K562 (cell line): ENCODE results near the gene CELA3B. TPM values are rescaled to one million over a fixed set of nuclear protein-coding genes. Genes with fewer than 3 reads are reported as not detected.

ENCODE experiments used
- CEBPG ChIP-seq, 3 experiments: fragments of 200-800 bp in 1 of 3; sonication (Bioruptor generic) in 1 of 3; sonication (generic) in 1 of 3; formaldehyde crosslinking in 1 of 3; IDR thresholded peaks in 2 of 3; conservative IDR thresholded peaks in 1 of 3; 2 replicates each; pipeline versions ENCODE4 v1.6.1 to v1.8.0; 2016 to 2022; ENCODE audit warnings: missing compliant biosample characterization in 2 of 3, missing genetic modification characterization in 2 of 3, mild to moderate bottlenecking in 1 of 3, missing genetic modification reagents in 1 of 3
- DACH1 ChIP-seq: fragments of 450-650 bp; IDR thresholded peaks from 2 replicates; pipeline ENCODE4 v1.6.1; 2018; ENCODE audit not compliant: partially characterized antibody
- DIDO1 ChIP-seq: fragments of 450-650 bp; IDR thresholded peaks from 2 replicates; pipeline ENCODE4 v1.6.1; 2016; ENCODE audit warnings: low read depth, missing biosample characterization, missing genetic modification characterization
- ETV6 ChIP-seq, 3 experiments: fragments of 150-350 bp in 1 of 3; sonication (generic) in 1 of 3; formaldehyde crosslinking in 1 of 3; IDR thresholded peaks; 2 replicates each; pipeline versions ENCODE4 v1.6.1 to v1.8.0; 2014 to 2022; ENCODE audit warnings: borderline replicate concordance in 2 of 3, low read depth in 2 of 3, antibody characterized with exemption in 1 of 3, low read length in 1 of 3, mild to moderate bottlenecking in 1 of 3, missing genetic modification reagents in 1 of 3
- FOXM1 ChIP-seq, 2 experiments: fragments of 450-650 bp in 1 of 2; sonication (generic) in 1 of 2; formaldehyde crosslinking in 1 of 2; IDR thresholded peaks; 2 replicates each; pipeline versions ENCODE4 v1.6.1 to v1.9.0; 2017 to 2022; ENCODE audit warnings: low read depth in 2 of 2, mild to moderate bottlenecking in 2 of 2, missing genetic modification reagents in 1 of 2, moderate library complexity in 1 of 2
- HEY1 ChIP-seq: fragments of 250-450 bp; sonication (Bioruptor Pico); IDR thresholded peaks from 2 replicates; pipeline ENCODE4 v1.5.0; 2020; ENCODE audit warnings: mild to moderate bottlenecking, moderate library complexity, borderline replicate concordance
- ILF3 ChIP-seq: fragments of 450-650 bp; IDR thresholded peaks from 2 replicates; pipeline ENCODE4 v1.6.1; 2018; ENCODE audit warnings: antibody characterized with exemption, mild to moderate bottlenecking, moderate library complexity, borderline replicate concordance
- KAT2B ChIP-seq: IDR thresholded peaks from one replicate; pipeline ENCODE4 v1.6.1; 2012; ENCODE audit warnings: low read depth, mild to moderate bottlenecking, control low read depth, inconsistent platforms, low read length, moderate library complexity
- KHSRP ChIP-seq: fragments of 450-650 bp; IDR thresholded peaks from 2 replicates; pipeline ENCODE4 v1.6.1; 2017
- KLF1 ChIP-seq: fragments of 450-650 bp; IDR thresholded peaks from 2 replicates; pipeline ENCODE4 v1.6.1; 2016; ENCODE audit warnings: missing genetic modification characterization, missing compliant biosample characterization
- MTA2 ChIP-seq: fragments of 450-650 bp; IDR thresholded peaks from 2 replicates; pipeline ENCODE4 v1.6.1; 2016; ENCODE audit warnings: low read depth
- RFX7 ChIP-seq: fragments of 250-450 bp; sonication (Bioruptor Pico); IDR thresholded peaks from 2 replicates; pipeline ENCODE4 v1.5.1; 2021; ENCODE audit warnings: mild to moderate bottlenecking
- TBP ChIP-seq: optimal IDR thresholded peaks from 2 replicates; pipeline ENCODE3; 2011; ENCODE audit warnings: low read depth, low read length, improper control_type of control experiment
- TOE1 ChIP-seq, 2 experiments: fragments of 450-650 bp in 1 of 2; sonication (generic) in 1 of 2; formaldehyde crosslinking in 1 of 2; IDR thresholded peaks; 2 replicates each; pipeline versions ENCODE4 v1.7.1 to v1.8.0; 2016 to 2022; ENCODE audit warnings: borderline replicate concordance in 2 of 2, mild to moderate bottlenecking in 2 of 2, antibody characterized with exemption in 1 of 2, inconsistent platforms in 1 of 2, low read depth in 1 of 2, missing genetic modification reagents in 1 of 2, moderate library complexity in 1 of 2
- ZNF146 ChIP-seq: IDR thresholded peaks from one replicate; pipeline ENCODE4 v1.6.1; 2018; ENCODE audit warnings: missing compliant biosample characterization; ENCODE audit not compliant: unreplicated experiment
- ZNF324 ChIP-seq: fragments of 250-450 bp; sonication (Bioruptor Pico); IDR thresholded peaks from 2 replicates; pipeline ENCODE4 v1.4.0; 2020; ENCODE audit warnings: mild to moderate bottlenecking
- ZNF408 ChIP-seq: fragments of 250-450 bp; sonication (Bioruptor Pico); IDR thresholded peaks from 2 replicates; pipeline ENCODE4 v1.4.0; 2020; ENCODE audit warnings: low read depth, mild to moderate bottlenecking, moderate library complexity
- ZNF57 ChIP-seq: fragments of 450-650 bp; formaldehyde crosslinking; IDR thresholded peaks from 2 replicates; pipeline ENCODE4 v1.4.0; 2020; ENCODE audit warnings: mild to moderate bottlenecking, moderate library complexity
- polyA plus RNA-seq, 8 experiments: library from polyadenylated mRNA; depleted of rRNA in 4 of 8; stranded (reverse) in 5 of 8; unstranded in 3 of 8; fragments of >200 nt; fragmentation: Nextera tagmentation in 2 of 8; fragmentation: Illumina TruSeq in 1 of 8; extraction: Ambion mirVana in 2 of 8; extraction: Trizol in 1 of 8; gene quantifications; 2 replicates each; pipeline versions ENCODE4 v1.2.1 to v1.2.3, GENCODE V29; 2011 to 2014; ENCODE audit warnings: inconsistent platforms in 1 of 8, missing spikeins in 1 of 8
- total RNA-seq, 7 experiments: library from RNA; depleted of rRNA in 6 of 7; stranded (reverse); fragments of >200 nt in 6 of 7; fragmentation: Illumina TruSeq in 2 of 7; extraction: Trizol in 2 of 7; gene quantifications; 2 replicates each; pipeline versions ENCODE4 v1.2.1 to v1.2.3, GENCODE V29; 2011 to 2021; ENCODE audit warnings: low replicate concordance in 1 of 7
- TF ChIP-seq, protein P1 (sequence below): sonication (generic); formaldehyde crosslinking; IDR thresholded peaks from 2 replicates; pipeline ENCODE4 v1.8.0; 2023; ENCODE audit warnings: mild to moderate bottlenecking, missing genetic modification reagents
- TF ChIP-seq, protein P2 (sequence below): fragments of 200-400 bp; formaldehyde crosslinking; IDR thresholded peaks from 2 replicates; pipeline ENCODE4 v1.6.1; 2017; ENCODE audit warnings: mild to moderate bottlenecking, low read depth, low read length, moderate library complexity

CELA3B gene
- total and polyA plus RNA-seq, 9 of the 15 experiments (the other 6 are each of a cell fraction or from before 2014, with no cell fraction given): 3.1 TPM; not detected in 8

DNA sequence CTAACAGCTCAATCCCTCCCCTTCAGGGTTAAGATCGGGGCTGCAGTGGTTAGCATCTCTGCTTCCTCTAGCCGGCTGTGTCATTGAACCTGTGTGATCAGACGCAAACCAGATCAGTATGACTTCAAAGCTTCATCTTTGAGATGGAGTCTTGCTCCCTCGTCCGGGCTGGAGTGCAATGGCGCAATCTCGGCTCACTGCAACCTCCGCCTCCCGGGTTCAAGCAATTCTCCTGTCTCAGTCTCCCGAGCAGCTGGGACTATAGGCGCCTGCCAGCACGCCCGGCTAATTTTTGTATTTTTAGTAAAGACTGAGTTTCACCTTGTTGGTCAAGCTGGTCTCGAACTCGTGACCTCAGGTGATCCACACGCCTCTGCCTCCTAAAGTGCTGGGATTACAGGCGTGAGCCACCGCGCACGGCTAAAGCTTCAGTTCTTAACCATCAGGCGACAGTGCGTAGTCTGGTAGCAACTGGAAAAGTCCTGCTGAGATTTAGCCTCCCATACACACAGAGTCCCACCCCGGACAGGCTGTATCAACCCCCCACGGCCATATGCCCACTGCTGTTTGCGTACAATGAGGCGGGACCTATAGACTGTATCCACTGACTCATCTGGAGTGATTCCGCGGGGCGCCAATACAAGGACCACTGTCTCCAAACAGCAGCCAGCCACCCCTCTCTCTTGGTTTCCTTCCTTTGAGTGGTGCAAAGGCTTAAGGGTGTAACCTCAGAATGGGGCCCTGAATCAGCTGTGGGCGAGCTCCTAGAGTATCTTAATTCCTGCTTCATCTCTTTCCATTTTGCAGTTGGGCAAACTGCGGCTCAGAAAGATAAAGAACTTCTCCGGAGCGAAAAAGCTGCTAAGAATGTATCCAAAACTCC lies 47.9 kb downstream of the CELA3B start (continued):
- no peak for TF ChIP-seq TBP
- TF ChIP-seq ILF3: no peak
- TF ChIP-seq HEY1 (CRISPR knock-in tag): no peak
- no peak for TF ChIP-seq KLF1 (tag)
- no peak for TF ChIP-seq ZNF324 (CRISPR knock-in tag)
- TF ChIP-seq ZNF57 (CRISPR knock-in tag): no peak
- TF ChIP-seq DACH1: peak; percentile 67
- TF ChIP-seq FOXM1 (IDR thresholded peaks at IDR 0.05; ENCODE audit: low read depth): 0 out of 2 replicates have a peak, but pooled peaks have one; percentile 49
- TF ChIP-seq FOXM1 (CRISPR knock-in tag; IDR thresholded peaks at IDR 0.05; ENCODE audit: low read depth): no peak
- no peak for TF ChIP-seq MTA2
- TF ChIP-seq KAT2B: no peak
- no peak for TF ChIP-seq DIDO1 (tag)
- TF ChIP-seq TOE1 (IDR thresholded peaks at IDR 0.05; ENCODE audit: borderline replicate concordance): peak; percentile 40; the same call in 1 of the 2 replicates
- TF ChIP-seq TOE1 (CRISPR knock-in tag; IDR thresholded peaks at IDR 0.05; ENCODE audit: borderline replicate concordance, low read depth): no peak
- no peak for TF ChIP-seq ZNF146 (CRISPR knock-in tag)
- peak; percentile 82 for TF ChIP-seq CEBPG (CRISPR knock-in tag; IDR thresholded peaks at IDR 0.05)
- TF ChIP-seq CEBPG (tag; conservative IDR thresholded peaks at IDR 0.05 in 1 of 2, IDR thresholded peaks at IDR 0.05 in 1 of 2): peak; percentile 79 to 89
- no peak for TF ChIP-seq ZNF408
- TF ChIP-seq, protein P1, sequence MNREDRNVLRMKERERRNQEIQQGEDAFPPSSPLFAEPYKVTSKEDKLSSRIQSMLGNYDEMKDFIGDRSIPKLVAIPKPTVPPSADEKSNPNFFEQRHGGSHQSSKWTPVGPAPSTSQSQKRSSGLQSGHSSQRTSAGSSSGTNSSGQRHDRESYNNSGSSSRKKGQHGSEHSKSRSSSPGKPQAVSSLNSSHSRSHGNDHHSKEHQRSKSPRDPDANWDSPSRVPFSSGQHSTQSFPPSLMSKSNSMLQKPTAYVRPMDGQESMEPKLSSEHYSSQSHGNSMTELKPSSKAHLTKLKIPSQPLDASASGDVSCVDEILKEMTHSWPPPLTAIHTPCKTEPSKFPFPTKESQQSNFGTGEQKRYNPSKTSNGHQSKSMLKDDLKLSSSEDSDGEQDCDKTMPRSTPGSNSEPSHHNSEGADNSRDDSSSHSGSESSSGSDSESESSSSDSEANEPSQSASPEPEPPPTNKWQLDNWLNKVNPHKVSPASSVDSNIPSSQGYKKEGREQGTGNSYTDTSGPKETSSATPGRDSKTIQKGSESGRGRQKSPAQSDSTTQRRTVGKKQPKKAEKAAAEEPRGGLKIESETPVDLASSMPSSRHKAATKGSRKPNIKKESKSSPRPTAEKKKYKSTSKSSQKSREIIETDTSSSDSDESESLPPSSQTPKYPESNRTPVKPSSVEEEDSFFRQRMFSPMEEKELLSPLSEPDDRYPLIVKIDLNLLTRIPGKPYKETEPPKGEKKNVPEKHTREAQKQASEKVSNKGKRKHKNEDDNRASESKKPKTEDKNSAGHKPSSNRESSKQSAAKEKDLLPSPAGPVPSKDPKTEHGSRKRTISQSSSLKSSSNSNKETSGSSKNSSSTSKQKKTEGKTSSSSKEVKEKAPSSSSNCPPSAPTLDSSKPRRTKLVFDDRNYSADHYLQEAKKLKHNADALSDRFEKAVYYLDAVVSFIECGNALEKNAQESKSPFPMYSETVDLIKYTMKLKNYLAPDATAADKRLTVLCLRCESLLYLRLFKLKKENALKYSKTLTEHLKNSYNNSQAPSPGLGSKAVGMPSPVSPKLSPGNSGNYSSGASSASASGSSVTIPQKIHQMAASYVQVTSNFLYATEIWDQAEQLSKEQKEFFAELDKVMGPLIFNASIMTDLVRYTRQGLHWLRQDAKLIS (CRISPR knock-in tag): no peak; the same call in 1 of the 2 replicates
- no peak for TF ChIP-seq KHSRP
- TF ChIP-seq ETV6 (IDR thresholded peaks at IDR 0.05; ENCODE audit: borderline replicate concordance in 1 of 2, low read depth in 2 of 2, low read length in 1 of 2): no peak
- no peak for TF ChIP-seq ETV6 (CRISPR knock-in tag; IDR thresholded peaks at IDR 0.05; ENCODE audit: borderline replicate concordance)
- TF ChIP-seq, protein P2, sequence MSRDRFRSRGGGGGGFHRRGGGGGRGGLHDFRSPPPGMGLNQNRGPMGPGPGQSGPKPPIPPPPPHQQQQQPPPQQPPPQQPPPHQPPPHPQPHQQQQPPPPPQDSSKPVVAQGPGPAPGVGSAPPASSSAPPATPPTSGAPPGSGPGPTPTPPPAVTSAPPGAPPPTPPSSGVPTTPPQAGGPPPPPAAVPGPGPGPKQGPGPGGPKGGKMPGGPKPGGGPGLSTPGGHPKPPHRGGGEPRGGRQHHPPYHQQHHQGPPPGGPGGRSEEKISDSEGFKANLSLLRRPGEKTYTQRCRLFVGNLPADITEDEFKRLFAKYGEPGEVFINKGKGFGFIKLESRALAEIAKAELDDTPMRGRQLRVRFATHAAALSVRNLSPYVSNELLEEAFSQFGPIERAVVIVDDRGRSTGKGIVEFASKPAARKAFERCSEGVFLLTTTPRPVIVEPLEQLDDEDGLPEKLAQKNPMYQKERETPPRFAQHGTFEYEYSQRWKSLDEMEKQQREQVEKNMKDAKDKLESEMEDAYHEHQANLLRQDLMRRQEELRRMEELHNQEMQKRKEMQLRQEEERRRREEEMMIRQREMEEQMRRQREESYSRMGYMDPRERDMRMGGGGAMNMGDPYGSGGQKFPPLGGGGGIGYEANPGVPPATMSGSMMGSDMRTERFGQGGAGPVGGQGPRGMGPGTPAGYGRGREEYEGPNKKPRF: no peak
- TF ChIP-seq RFX7 (CRISPR knock-in tag): no peak
